H1 (cell line): Measurements from ENCODE around the gene REEP2. TPM values are rescaled to one million over a fixed set of nuclear protein-coding genes. Genes with fewer than 3 reads are reported as not detected.

Experiments used
- CTCF ChIA-PET: fragments of 300-600 bp; sonication (Branson Sonifier 250); formaldehyde crosslinking; loops from one replicate; lab custom pipeline; 2021; ENCODE audit not compliant: partially characterized antibody; lab: Charles Lee
- POLR2A ChIA-PET: fragments of 300-600 bp; sonication (Branson Sonifier 250); formaldehyde crosslinking; loops from one replicate; lab custom pipeline; 2021; ENCODE audit warnings: inconsistent platforms; ENCODE audit not compliant: partially characterized antibody; lab: Charles Lee
- DNase-seq, 2 experiments: peaks; one replicate each; pipeline versions ENCODE4 v3.0.0 to v3.0.0-alpha.2; 2010 to 2022; ENCODE audit warnings: low spot score in 2 of 2, low read depth in 1 of 2, mixed read lengths in 1 of 2
- FAIRE-seq: peaks from 2 replicates; lab custom pipeline; 2011; peaks lifted over from hg19 to GRCh38; lab: Jason Lieb, UNC
- H2AFZ ChIP-seq: 2 replicates; pipeline ENCODE4 v1.8.1; 2012; ENCODE audit warnings: low read length, inconsistent platforms
- H2AK5ac ChIP-seq: 2 replicates; pipeline ENCODE4 v1.6.1; 2013; ENCODE audit warnings: low read depth, low read length
- H2BK120ac ChIP-seq: replicated peaks from 2 replicates; pipeline ENCODE3; 2013; ENCODE audit warnings: low read depth, low read length, inconsistent platforms
- H2BK12ac ChIP-seq: 2 replicates; pipeline ENCODE4 v1.6.1; 2013; ENCODE audit warnings: low read depth, low read length
- H2BK15ac ChIP-seq: 2 replicates; pipeline ENCODE4 v1.6.1; 2013; ENCODE audit warnings: low read length
- H2BK20ac ChIP-seq: 2 replicates; pipeline ENCODE4 v1.6.1; 2013; ENCODE audit warnings: low read length
- H2BK5ac ChIP-seq: 2 replicates; pipeline ENCODE4 v1.6.1; 2013; ENCODE audit warnings: low read depth, low read length
- H3K14ac ChIP-seq: 2 replicates; pipeline ENCODE4 v1.6.1; 2013; ENCODE audit warnings: inconsistent platforms; ENCODE audit not compliant: insufficient read length
- H3K18ac ChIP-seq: 2 replicates; pipeline ENCODE4 v1.6.1; 2013; ENCODE audit warnings: low read length; ENCODE audit errors: extremely low read depth
- H3K23ac ChIP-seq: 2 replicates; pipeline ENCODE4 v1.6.1; 2013; ENCODE audit warnings: inconsistent platforms; ENCODE audit not compliant: insufficient read length
- H3K23me2 ChIP-seq: 2 replicates; pipeline ENCODE4 v1.6.1; 2013; ENCODE audit warnings: low read depth, low read length
- H3K27ac ChIP-seq: 2 replicates; pipeline ENCODE4 v1.6.1; 2011; ENCODE audit warnings: low read depth, low read length, inconsistent platforms
- H3K27me3 ChIP-seq, 4 experiments: replicated peaks in 1 of 4; 1 replicate in 1 of 4; 2 replicates in 3 of 4; pipeline versions ENCODE4 v1.6.1 to v1.8.1; 2011 to 2013; ENCODE audit warnings: low read length in 3 of 4, mild to moderate bottlenecking in 3 of 4, inconsistent platforms in 2 of 4, mixed read lengths in 2 of 4, moderate library complexity in 1 of 4; ENCODE audit not compliant: control insufficient read depth in 3 of 4, insufficient read depth in 3 of 4; ENCODE audit errors: extremely low read depth in 1 of 4
- H3K36me3 ChIP-seq, 4 experiments: 2 replicates each; pipeline versions ENCODE4 v1.6.1 to v1.8.1; 2011 to 2013; ENCODE audit warnings: mild to moderate bottlenecking in 4 of 4, low read length in 3 of 4, moderate library complexity in 2 of 4, control low read depth in 1 of 4, inconsistent platforms in 1 of 4; ENCODE audit not compliant: insufficient read depth in 4 of 4, control insufficient read depth in 2 of 4
- H3K4ac ChIP-seq: replicated peaks from 2 replicates; pipeline ENCODE3; 2013; ENCODE audit warnings: low read length, low read depth, mixed read lengths, inconsistent platforms; ENCODE audit not compliant: insufficient read length
- H3K4me1 ChIP-seq, 4 experiments: replicated peaks in 1 of 4; 1 replicate in 1 of 4; 2 replicates in 3 of 4; pipeline versions ENCODE4 v1.6.1 to v1.8.1; 2011 to 2013; ENCODE audit warnings: low read length in 3 of 4, inconsistent platforms in 2 of 4, mixed read lengths in 1 of 4; ENCODE audit not compliant: insufficient read depth in 4 of 4, control insufficient read depth in 3 of 4
- H3K4me2 ChIP-seq, 2 experiments: 2 replicates each; pipeline versions ENCODE4 v1.6.1 to v1.8.1; 2011 to 2013; ENCODE audit warnings: low read depth in 2 of 2, low read length in 2 of 2, control low read depth in 1 of 2, inconsistent platforms in 1 of 2, mild to moderate bottlenecking in 1 of 2; ENCODE audit not compliant: insufficient read depth in 1 of 2
- H3K4me3 ChIP-seq, 4 experiments: fragments of 200-600, 300-600 bp in 1 of 4; sonication (generic), shearing (Covaris generic), sonication (Bioruptor Twin) in 1 of 4; 2 replicates each; pipeline versions ENCODE4 v1.5.1 to v1.8.1; 2011 to 2016; ENCODE audit warnings: low read length in 4 of 4, low read depth in 3 of 4, control low read depth in 2 of 4, inconsistent platforms in 2 of 4, mild to moderate bottlenecking in 2 of 4, mixed read lengths in 1 of 4, moderate library complexity in 1 of 4; ENCODE audit not compliant: insufficient read depth in 2 of 4; ENCODE audit errors: extremely low read depth in 1 of 4
- H3K56ac ChIP-seq: replicated peaks from 2 replicates; pipeline ENCODE3; 2013; ENCODE audit warnings: low read depth, mild to moderate bottlenecking, mixed read lengths, low read length, inconsistent platforms; ENCODE audit not compliant: insufficient read length
- H3K79me1 ChIP-seq: 2 replicates; pipeline ENCODE4 v1.6.1; 2013; ENCODE audit warnings: low read depth, low read length, control low read depth
- H3K79me2 ChIP-seq, 2 experiments: 2 replicates each; pipeline versions ENCODE4 v1.6.1 to v1.8.1; 2012 to 2013; ENCODE audit warnings: low read length in 2 of 2, mild to moderate bottlenecking in 2 of 2, inconsistent platforms in 1 of 2; ENCODE audit not compliant: insufficient read depth in 2 of 2, control insufficient read depth in 1 of 2
- H3K9ac ChIP-seq, 4 experiments: replicated peaks in 1 of 4; 1 replicate in 1 of 4; 2 replicates in 3 of 4; pipeline versions ENCODE4 v1.6.1 to v1.8.1; 2011 to 2013; ENCODE audit warnings: low read depth in 3 of 4, low read length in 3 of 4, control low read depth in 2 of 4, mild to moderate bottlenecking in 2 of 4, moderate library complexity in 2 of 4, inconsistent platforms in 1 of 4; ENCODE audit errors: extremely low read depth in 1 of 4
- H3K9me3 ChIP-seq, 2 experiments: 2 replicates each; pipeline versions ENCODE4 v1.6.1 to v1.8.1; 2012 to 2013; ENCODE audit warnings: mild to moderate bottlenecking in 2 of 2, moderate library complexity in 2 of 2, control low read depth in 1 of 2, inconsistent platforms in 1 of 2, low read depth in 1 of 2, low read length in 1 of 2, mixed read lengths in 1 of 2; ENCODE audit not compliant: insufficient read depth in 2 of 2
- H4K20me1 ChIP-seq, 2 experiments: replicated peaks in 1 of 2; 2 replicates each; pipeline versions ENCODE3 to v1.8.1; 2011 to 2013; ENCODE audit warnings: inconsistent platforms in 2 of 2, low read length in 2 of 2, mild to moderate bottlenecking in 1 of 2; ENCODE audit not compliant: insufficient read depth in 2 of 2, control insufficient read depth in 1 of 2
- H4K5ac ChIP-seq: 2 replicates; pipeline ENCODE4 v1.6.1; 2013; ENCODE audit warnings: low read length, low read depth, mixed read lengths, inconsistent platforms; ENCODE audit not compliant: insufficient read length
- H4K8ac ChIP-seq: 2 replicates; pipeline ENCODE4 v1.8.0; 2013; ENCODE audit warnings: mild to moderate bottlenecking, moderate library complexity, low read length, inconsistent platforms; ENCODE audit not compliant: insufficient read depth; ENCODE audit errors: extremely low read depth
- H4K91ac ChIP-seq: replicated peaks from 2 replicates; pipeline ENCODE3; 2013; ENCODE audit warnings: low read length, mixed read lengths, inconsistent platforms; ENCODE audit not compliant: insufficient read length
- ASH2L ChIP-seq: fragments of 200-600, 300-600 bp; sonication (generic); IDR thresholded peaks from one replicate; pipeline ENCODE4 v1.7.1; 2017; ENCODE audit warnings: low read length
- CBX8 ChIP-seq: fragments of 300-800, 300-1000 bp; sonication (generic); IDR thresholded peaks from 2 replicates; pipeline ENCODE4 v1.7.1; 2016; ENCODE audit warnings: low read depth, low read length, borderline replicate concordance
- CREB1 ChIP-seq: IDR thresholded peaks from 2 replicates; pipeline ENCODE4 v1.6.1; 2012; ENCODE audit warnings: inconsistent platforms
- CTBP2 ChIP-seq: IDR thresholded peaks from 2 replicates; pipeline ENCODE4 v1.7.0; 2011; ENCODE audit warnings: borderline replicate concordance, mild to moderate bottlenecking, moderate library complexity, mixed read lengths, low read length; ENCODE audit not compliant: insufficient read depth, insufficient read length
- FOSL1 ChIP-seq: IDR thresholded peaks from 2 replicates; pipeline ENCODE4 v1.6.1; 2011; ENCODE audit warnings: mild to moderate bottlenecking, low read depth, low read length, moderate library complexity; ENCODE audit not compliant: insufficient read depth
- JUND ChIP-seq: IDR thresholded peaks from 2 replicates; pipeline ENCODE4 v1.6.1; 2011; ENCODE audit warnings: mild to moderate bottlenecking, improper control_type of control experiment, low read length
- RAD21 ChIP-seq, 2 experiments: IDR thresholded peaks in 1 of 2; conservative IDR thresholded peaks in 1 of 2; 2 replicates each; pipeline ENCODE4 v1.6.1; 2011; ENCODE audit warnings: low read depth in 2 of 2, low read length in 2 of 2, improper control_type of control experiment in 1 of 2, inconsistent platforms in 1 of 2, mild to moderate bottlenecking in 1 of 2, moderate library complexity in 1 of 2
- WGBS, 2 experiments: shearing (Covaris generic) in 1 of 2; methylation state at CpG; one replicate each; pipeline versions ENCODE4 v1.1.6 to v1.1.7; 2013 to 2015; ENCODE audit warnings: low lambda C conversion rate in 2 of 2, mixed read lengths in 2 of 2, inconsistent platforms in 1 of 2, low coverage in 1 of 2, missing lambda C conversion rate in 1 of 2; ENCODE audit not compliant: insufficient replicate concordance in 2 of 2, insufficient coverage in 1 of 2, insufficient read length in 1 of 2; ENCODE audit errors: extremely low coverage in 1 of 2, missing lambda C conversion rate in 1 of 2; 5-methylcytosine and 5-hydroxymethylcytosine counted together
- polyA plus RNA-seq, 7 experiments: library from polyadenylated mRNA; depleted of rRNA in 3 of 7; stranded (reverse) in 5 of 7; unstranded in 2 of 7; fragments of >200 nt in 5 of 7; fragments of 200-250 nt in 2 of 7; gene quantifications; 1 replicate in 5 of 7; 2 replicates in 1 of 7; 4 replicates in 1 of 7; pipeline versions ENCODE4 v1.2.1 to v1.2.3, GENCODE V29; 2011 to 2013; ENCODE audit warnings: missing spikeins in 2 of 7, mixed read lengths in 2 of 7
- total RNA-seq: library from RNA; stranded (reverse); fragmentation: NEBNext Ultra II Directional; extraction: Animal tissue kit (Norgen Biotek cat#: 25700); gene quantifications from 2 replicates; pipeline ENCODE4 v1.2.1, GENCODE V29; 2021

REEP2 gene
- total and polyA plus RNA-seq, 2 of the 8 experiments (the other 6 are each of a cell fraction or from before 2014, with no cell fraction given): 26.5 to 40.2 TPM

- H2BK120ac ChIP-seq: no peak overlapping the region
- peak overlapping the region; percentile 48 for H3K18ac ChIP-seq
- H3K4me3 ChIP-seq: peak overlapping the region; percentile 74 to 98 (median 84); a peak in 6 of 8 replicates
- H3K79me1 ChIP-seq: 0 out of 2 replicates have a peak, but pooled peaks cover 3% of the 10 kb centered on the region
- H3K4me1 ChIP-seq: peaks cover 0 to 20% (median 14%) of the 10 kb centered on the region in 4 experiments; a peak in 6 of 7 replicates
- CTCF ChIA-PET: interaction anchor here (0.6 to 3.2 kb wide), 7 partner anchors 9 to 544 kb away, joined by 3 to 34 read pairs (median 4); no protein-coding TSS in a partner anchor
- H2BK20ac ChIP-seq: no peak overlapping the region
- H3K36me3 ChIP-seq: peaks cover 2 to 9% (median 6%) of the 10 kb centered on the region in 4 experiments; a peak in 6 of 8 replicates
- H2AFZ ChIP-seq: no peak overlapping the region
- H4K20me1 ChIP-seq: peaks cover 3% of the 10 kb centered on the region in 2 experiments
- H3K27me3 ChIP-seq: no peaks in the 10 kb centered on the region; a peak in 1 of 7 replicates
- H3K4me2 ChIP-seq: peak overlapping the region; percentile 97 to 99
- 0 out of 2 replicates have a peak overlapping the region, but pooled peaks have one; percentile 60 for H2BK12ac ChIP-seq
- H3K9me3 ChIP-seq: no peaks in the 10 kb centered on the region
- POLR2A ChIA-PET: interaction anchor here (0.8 to 4.0 kb wide), 6 partner anchors 9 to 126 kb away, joined by 3 to 22 read pairs (median 11); partner anchors contain the start of genes EGR1 and ETF1
- WGBS, 2 experiments: 84% methylated on average over 17 of the region's 17 CpGs; no CpG with 5 or more reads in 1 of the 2 experiments
- H3K56ac ChIP-seq: no peak overlapping the region
- H3K79me2 ChIP-seq: no peaks in the 10 kb centered on the region
- peak overlapping the region in 1 of 4 experiments; percentile 74; a peak in 1 of 7 replicates for H3K9ac ChIP-seq
- DNase-seq (no peak), FAIRE-seq (no peak)
- no peak overlapping the region for H3K14ac ChIP-seq
- no peak overlapping the region for H4K91ac ChIP-seq
- H3K27ac ChIP-seq: no peak overlapping the region
- peak overlapping the region; percentile 72; the same call in 1 of the 2 replicates for H2BK15ac ChIP-seq
- no peak overlapping the region for H2AK5ac ChIP-seq
- peak overlapping the region; percentile 2 for H3K4ac ChIP-seq
- H3K23ac ChIP-seq: no peak overlapping the region
- H4K5ac ChIP-seq: no peak overlapping the region
- no peak overlapping the region for H4K8ac ChIP-seq
- peaks cover 13% of the 10 kb centered on the region for H3K23me2 ChIP-seq
- H2BK5ac ChIP-seq: peak overlapping the region; percentile 75
- TF ChIP-seq JUND (no peak), CREB1 (no peak), RAD21 (IDR thresholded peaks at IDR 0.05 in 1 of 2, conservative IDR thresholded peaks at IDR 0.05 in 1 of 2; ENCODE audit: low read depth in 2 of 2, low read length in 2 of 2) (no peak), CBX8 (no peak), ASH2L (no peak), FOSL1 (no peak), CTBP2 (no peak)
Observed at GRCh38 chr5:138440159-138441073, 1.6 kb downstream of the REEP2 start.
